GM18907 (cell line): ENCODE measurements around the gene CCDC158.
"Not testable (repeated sequence)": the region's sequence is repeated elsewhere in the genome, so short reads cannot be mapped to it uniquely, and the experiment has no call there.

ENCODE experiments used
- ATAC-seq: cut with Tn5 transposase; IDR thresholded peaks from one replicate; pipeline ENCODE4 v1.9.1; 2021; ENCODE audit warnings: mild to moderate bottlenecking, moderate library complexity; ENCODE audit not compliant: unreplicated experiment

The CCDC158 gene

GRCh38 chr4:76312457-76312856 lies 108.5 kb downstream of the CCDC158 start:
- ATAC-seq, result no peak

- ATAC-seq, result no peak
Observed at GRCh38 chr4:76311896-76312331, 109.0 kb downstream of the CCDC158 start.

GRCh38 chr4:76310683-76311082 lies 110.3 kb downstream of the CCDC158 start:
- no peak for ATAC-seq

- ATAC-seq, result no peak
Observed at GRCh38 chr4:76309939-76310550, 110.9 kb downstream of the CCDC158 start.

- no peak for ATAC-seq
Observed at GRCh38 chr4:76308548-76308947, 112.4 kb downstream of the CCDC158 start.

GRCh38 chr4:76307660-76308014 lies 113.3 kb downstream of the CCDC158 start:
- ATAC-seq, result no peak

- no peak for ATAC-seq
Observed at GRCh38 chr4:76306882-76307659, 113.9 kb downstream of the CCDC158 start.

GRCh38 chr4:76305971-76306881 lies 114.7 kb downstream of the CCDC158 start, which contains the start of gene STBD1:
Gene STBD1 (plus strand): TSS chr4:76306733. CDS start chr4:76306770, 37 bp downstream.
- ATAC-seq, result no peak

GRCh38 chr4:76305033-76305687 lies 115.8 kb downstream of the CCDC158 start:
- ATAC-seq, result no peak

- ATAC-seq, result no peak
Observed at GRCh38 chr4:76302826-76303438, 118.0 kb downstream of the CCDC158 start.

GRCh38 chr4:76301775-76302162 lies 119.2 kb downstream of the CCDC158 start:
- no peak for ATAC-seq

- ATAC-seq, result peak; percentile 99
Observed at GRCh38 chr4:76301068-76301774, 119.7 kb downstream of the CCDC158 start.

- no peak for ATAC-seq
Observed at GRCh38 chr4:76300012-76300411, 120.9 kb downstream of the CCDC158 start.

GRCh38 chr4:76298227-76298626 lies 122.7 kb downstream of the CCDC158 start:
- ATAC-seq, result no peak

GRCh38 chr4:76296286-76296820 lies 124.6 kb downstream of the CCDC158 start:
- ATAC-seq, result no peak

- ATAC-seq, result no peak
Observed at GRCh38 chr4:76293772-76294171, 127.2 kb downstream of the CCDC158 start.

GRCh38 chr4:76292730-76293129 lies 128.2 kb downstream of the CCDC158 start:
- ATAC-seq, result no peak

GRCh38 chr4:76287811-76288210 lies 133.1 kb downstream of the CCDC158 start:
- not testable (repeated sequence) for ATAC-seq

GRCh38 chr4:76283900-76284299 lies 137.0 kb downstream of the CCDC158 start:
- no peak for ATAC-seq
